Fibroblast of upper back skin (primary cell): ENCODE measurements around the gene CAPN8.
"Not testable (repeated sequence)": the region's sequence is repeated elsewhere in the genome, so short reads cannot be mapped to it uniquely, and the experiment has no call there.

ENCODE experiments used
- DNase-seq: peaks from one replicate; pipeline ENCODE4 v3.0.0-alpha.2; 2013

The CAPN8 gene

DNA sequence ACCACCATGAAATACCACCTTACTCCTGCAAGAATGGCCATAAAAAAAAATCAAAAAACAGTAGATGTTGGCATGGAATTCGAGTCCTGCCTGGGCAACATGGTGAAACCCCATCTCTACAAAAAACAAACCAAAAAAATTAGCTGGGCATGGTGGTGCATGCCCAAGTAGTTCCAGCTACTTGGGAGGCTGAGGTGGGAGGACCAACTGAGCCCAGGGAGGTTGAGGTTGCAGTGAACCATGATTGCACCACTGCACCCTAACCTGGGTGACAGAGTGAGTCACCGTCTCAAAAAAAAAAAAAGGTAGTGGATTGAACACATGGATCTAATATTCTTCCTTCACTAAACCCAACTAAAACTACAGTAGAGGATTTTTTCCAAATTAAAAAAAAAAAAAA lies 146.4 kb downstream of the CAPN8 start:
- DNase-seq, result no peak

DNA sequence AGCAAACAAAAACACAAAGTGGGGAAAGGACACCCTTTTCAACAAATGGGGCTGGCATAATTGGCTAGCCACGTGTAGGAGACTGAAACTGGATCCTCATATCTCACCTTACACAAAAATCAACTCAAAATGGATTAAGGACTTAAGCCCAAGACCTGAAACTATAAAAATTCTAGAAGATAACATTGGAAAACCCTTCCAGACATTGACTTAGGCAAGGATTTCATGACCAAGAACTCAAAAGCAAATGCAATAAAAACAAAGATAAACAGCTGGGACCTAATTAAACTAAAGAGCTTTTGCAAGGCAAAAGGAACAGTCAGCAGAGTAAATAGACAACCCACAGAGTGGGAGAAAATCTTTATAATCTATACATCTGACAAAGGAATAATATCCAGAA lies 146.9 kb downstream of the CAPN8 start:
- DNase-seq, result not testable (repeated sequence)

GRCh38 chr1:223515926-223516325 lies 149.6 kb downstream of the CAPN8 start:
- no peak for DNase-seq

DNA sequence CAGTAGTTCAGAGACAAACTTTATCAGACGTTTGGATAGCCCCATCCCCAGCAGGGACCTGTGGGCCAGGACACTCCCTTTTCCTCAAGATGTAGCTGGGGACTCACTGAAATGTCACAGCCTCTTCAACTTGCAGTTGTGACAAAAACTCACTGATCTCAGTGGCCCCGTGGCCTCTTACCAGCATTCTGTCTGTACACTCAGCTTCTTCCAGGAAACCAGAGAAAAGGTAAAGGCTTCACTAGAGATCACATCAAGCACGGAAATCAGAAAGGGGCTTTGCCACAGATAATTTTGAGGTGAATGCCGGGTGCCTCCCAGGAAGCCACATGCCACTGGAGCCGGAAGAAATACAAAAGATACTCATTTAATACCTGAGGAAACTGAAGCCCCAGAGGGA lies 150.1 kb downstream of the CAPN8 start:
- no peak for DNase-seq

DNA sequence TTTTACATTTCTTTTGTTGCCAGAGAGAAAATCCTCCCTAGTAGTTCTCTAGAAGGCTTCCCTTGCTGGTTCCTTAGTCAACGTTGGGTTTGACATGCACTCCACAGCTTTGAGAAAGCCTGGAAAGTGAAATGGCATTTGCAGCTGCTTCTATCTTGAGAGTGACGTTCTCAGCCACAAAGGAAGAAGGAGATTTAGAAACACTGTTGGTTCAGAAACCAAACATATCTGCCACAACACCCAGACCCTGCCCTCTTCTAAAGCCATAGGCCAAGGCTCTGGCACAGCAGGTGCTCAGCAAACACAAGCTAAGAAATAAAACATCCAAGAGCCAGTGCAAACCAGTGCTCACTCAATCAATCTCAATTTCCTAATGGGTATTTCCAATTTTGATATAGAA lies 150.9 kb downstream of the CAPN8 start:
- no peak for DNase-seq

DNA sequence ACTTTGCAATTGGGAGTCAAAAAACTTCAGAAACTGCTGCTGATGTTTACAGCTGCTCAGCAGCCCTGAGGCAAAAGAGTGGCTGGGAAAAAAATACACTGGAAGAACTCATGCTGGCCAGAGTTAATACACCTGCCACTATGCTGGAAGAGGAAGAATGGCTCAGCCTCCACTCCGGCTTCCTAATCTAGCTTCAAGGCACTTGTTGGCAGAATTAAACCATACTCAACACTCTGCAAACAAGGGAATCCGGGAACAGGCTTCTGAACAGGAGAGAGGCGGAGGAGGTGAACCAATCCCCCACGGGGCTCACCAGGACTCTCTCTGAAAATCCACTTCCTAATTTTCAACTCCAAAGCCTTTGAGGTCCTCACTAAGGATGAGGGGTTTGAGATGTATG lies 152.2 kb downstream of the CAPN8 start:
- no peak for DNase-seq

GRCh38 chr1:223512057-223512456 lies 153.4 kb downstream of the CAPN8 start:
- DNase-seq, result no peak

DNA sequence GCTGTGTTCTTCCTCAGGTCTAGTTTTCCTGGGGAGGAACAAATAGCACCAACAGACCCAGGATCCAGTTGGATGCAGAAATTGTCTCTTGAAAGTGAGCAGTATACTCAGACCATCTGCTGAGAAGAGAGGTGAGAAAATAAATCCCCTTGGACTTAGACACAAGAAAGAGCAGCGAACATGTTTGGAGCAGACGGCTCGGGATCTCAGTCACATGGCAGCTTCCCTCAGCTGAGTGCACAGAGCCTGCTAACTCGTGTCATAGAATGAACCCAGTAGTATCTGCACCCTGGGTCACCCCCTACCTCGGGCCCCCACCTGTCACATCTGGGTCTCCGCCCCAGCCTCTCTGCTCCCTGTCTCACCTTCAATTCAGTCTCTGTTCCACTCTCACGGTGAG lies 156.7 kb downstream of the CAPN8 start:
- no peak for DNase-seq

GRCh38 chr1:223504741-223505140 lies 160.8 kb downstream of the CAPN8 start:
- DNase-seq, result peak; percentile 90

DNA sequence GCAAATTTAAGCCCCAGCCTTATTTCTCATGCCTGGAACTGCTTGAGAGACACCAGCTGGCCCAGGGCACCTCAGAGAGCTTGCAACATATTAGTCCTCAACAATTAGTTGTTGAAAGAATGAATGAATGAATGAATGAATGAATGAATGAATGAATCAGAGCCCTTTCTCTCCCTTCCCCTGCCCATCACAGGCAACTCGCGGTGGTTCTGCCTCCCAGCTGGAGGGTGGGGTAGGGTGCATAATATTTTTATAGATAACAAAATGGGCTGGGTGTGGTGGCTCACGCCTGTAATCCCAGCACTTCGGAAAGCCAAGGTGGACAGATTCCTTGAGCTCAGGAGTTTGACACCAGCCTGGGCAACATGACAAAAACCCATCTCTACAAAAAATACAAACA lies 162.2 kb downstream of the CAPN8 start:
- DNase-seq, result no peak

DNA sequence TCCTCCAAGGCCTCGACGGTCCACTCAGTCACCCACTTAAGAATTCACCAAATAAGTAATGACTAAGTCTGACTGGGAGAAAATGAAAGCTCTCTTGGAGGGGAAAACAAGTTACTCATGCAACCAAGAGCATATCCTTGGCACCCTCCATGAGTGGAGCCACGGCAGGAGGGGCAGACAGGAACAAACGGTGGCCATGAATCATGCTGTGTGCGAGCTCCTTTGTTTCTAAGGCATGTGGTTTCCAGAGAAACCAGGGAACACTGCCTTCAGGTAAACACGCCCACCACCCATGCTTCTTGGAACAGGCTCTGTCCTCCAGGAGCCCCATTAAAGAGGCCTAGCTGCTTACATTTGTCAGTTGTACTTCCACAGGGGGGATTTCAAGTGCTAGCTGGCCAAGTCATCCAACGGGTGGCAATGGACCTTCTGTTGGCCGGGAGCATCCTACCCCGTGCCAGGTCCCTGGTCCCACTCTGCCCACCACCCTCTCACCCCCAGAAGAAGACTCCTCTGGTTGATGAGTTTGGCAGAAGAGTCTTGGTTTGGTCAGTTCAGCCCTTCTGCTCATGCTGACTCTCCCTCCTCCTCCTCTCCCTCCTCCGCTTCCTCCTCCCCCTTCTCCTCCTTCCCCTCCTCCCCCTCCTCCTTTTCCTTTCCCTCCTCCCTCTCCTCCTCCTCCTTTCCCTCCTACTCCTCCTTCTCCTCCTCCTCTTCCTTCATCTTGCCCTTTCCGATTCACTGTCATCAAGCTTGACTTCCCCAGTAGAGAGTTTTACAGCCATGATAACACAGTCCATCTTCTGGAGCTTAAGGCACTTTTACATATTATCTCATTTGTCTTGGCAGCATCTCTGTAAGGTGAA lies 164.7 kb downstream of the CAPN8 start:
- DNase-seq, result peak; percentile 91

DNA sequence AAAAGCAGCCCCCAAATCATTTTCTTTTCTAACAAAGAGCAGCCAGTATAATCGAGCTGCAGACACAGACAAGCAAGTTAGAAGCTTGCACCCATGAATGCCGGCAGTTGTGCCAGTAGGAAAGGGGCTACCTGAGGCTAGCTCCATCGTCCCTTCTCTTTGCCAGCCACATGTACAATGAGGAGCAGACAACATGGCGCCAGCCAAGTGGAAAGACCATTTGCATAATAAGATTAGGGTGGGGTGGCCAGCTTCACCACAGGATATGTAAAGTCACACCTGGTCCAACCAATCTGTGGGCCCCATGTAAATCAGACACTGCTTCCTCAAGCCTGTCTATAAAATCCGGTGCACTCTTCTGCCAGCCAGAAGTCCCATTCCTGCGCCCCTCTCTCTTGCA lies 168.6 kb downstream of the CAPN8 start:
- no peak for DNase-seq

- DNase-seq, result no peak
These were observed 170.4 kb downstream of the CAPN8 start for GRCh38 chr1:223494926-223495645.

DNA sequence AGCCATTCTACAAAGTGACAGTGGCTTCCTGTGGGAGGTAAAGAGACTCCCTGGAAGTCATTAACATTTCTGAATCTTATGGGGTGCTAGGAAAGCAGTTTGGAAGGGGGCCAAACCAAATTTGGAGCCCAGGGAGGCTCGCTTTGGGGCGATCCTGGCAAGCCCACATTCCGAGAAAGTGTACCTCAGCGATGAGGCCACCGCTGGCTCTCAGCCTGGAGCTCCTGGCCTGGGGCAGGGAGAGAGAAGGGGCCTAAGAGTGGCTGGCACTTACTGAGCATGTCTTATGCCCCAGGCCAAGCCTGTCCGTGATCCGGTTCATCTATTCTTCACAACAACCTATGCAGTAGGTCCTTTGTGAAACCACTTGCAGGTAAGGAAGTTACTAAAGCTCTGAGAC lies 173.5 kb downstream of the CAPN8 start:
- DNase-seq, result peak; percentile 47
